ENCODE results near the gene ACTRT2. TPM values are rescaled to one million over a fixed set of nuclear protein-coding genes. Genes with fewer than 3 reads are reported as not detected.

Gene ACTRT2
- total and polyA plus RNA-seq, 2 donors (not counting 1 experiment from before 2014, with no cell fraction given): not detected

DNA sequence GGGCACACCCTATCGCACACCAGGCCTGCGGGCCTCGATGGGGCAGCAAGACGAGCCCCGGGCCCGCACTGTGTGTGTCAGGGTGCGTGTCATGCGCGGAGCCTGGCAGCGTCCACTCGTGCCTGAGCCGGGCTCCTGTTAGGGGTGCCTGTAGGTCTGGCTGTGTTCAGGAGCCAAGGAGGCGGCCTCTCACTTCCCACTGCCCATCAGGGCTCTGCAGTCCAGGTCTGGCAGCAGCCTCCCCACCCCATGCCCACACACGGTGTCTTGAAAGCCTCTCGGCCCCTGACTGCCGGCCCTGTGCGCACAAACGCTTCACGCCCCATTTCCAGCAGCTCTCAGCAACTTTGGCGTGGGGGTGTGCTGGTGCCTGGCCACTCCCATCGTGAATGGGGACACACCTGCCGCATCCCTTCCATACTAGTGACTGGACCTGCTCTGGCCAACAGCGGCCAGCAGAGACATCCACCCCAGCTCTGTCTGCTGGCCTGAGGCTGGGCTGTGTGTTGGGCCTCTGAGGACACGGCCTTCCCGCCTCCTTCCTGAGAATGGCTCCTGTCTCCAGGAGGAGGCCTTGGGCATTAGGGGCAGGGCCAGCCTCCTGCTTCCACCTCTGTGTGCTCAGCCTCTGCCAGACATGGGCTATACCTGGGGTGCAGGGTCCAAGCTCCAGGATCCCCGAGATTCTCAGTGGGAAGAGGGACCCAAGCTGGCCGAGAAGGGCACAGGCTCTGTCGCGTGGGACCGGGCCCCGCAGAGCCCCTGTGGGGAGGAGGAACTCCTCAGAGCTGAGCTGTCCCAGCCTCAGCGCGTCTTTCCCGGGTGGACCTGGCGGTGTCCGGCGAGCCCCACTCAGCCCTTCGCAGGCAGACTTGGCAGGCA lies 41.8 kb upstream of the ACTRT2 start:
- DNase-seq (no peak), ATAC-seq (ENCODE audit: low read depth) (no peak)
- H3K4me3 Mint-ChIP-seq: no peak overlapping the region
- H2AFZ ChIP-seq (ENCODE audit: insufficient read depth, low read depth, low read length, poor library complexity, severe bottlenecking): no peak overlapping the region
- 90% methylated on average over 28 of the region's 38 CpGs for WGBS (ENCODE audit: insufficient coverage)
- no peaks in the 10 kb centered on the region for H3K27me3 Mint-ChIP-seq
- ChIA-PET POLR2A (no interaction called here), CTCF (no interaction called here)
- no peaks in the 10 kb centered on the region for H3K36me3 ChIP-seq (replicated peaks in 1 of 2; ENCODE audit: control extremely low read depth in 1 of 2, control insufficient read depth in 1 of 2, extremely low read depth in 1 of 2, insufficient read depth in 2 of 2, low read length in 1 of 2)
- intact Hi-C loops (cut with micrococcal nuclease): no loop called here
- H3K27ac ChIP-seq (ENCODE audit: low read length in 2 of 2): no peak overlapping the region
- H3K4me3 ChIP-seq (ENCODE audit: control extremely low read depth in 1 of 5, extremely low read depth in 1 of 5, insufficient read depth in 1 of 5, low read depth in 2 of 5, low read length in 4 of 5): no peak overlapping the region
- no peaks in the 10 kb centered on the region for H3K4me1 ChIP-seq (ENCODE audit: control insufficient read depth in 2 of 2, insufficient read depth in 2 of 2, low read length in 2 of 2)
- H3K9ac ChIP-seq (ENCODE audit: low read length): no peak overlapping the region
- H3K4me1 Mint-ChIP-seq: no peaks in the 10 kb centered on the region
- no peak overlapping the region for H3K4me2 ChIP-seq (replicated peaks; ENCODE audit: low read depth, low read length, poor library complexity, severe bottlenecking)
- H3K27ac Mint-ChIP-seq: no peak overlapping the region
- H3K27me3 ChIP-seq (replicated peaks in 1 of 4; ENCODE audit: control extremely low read depth in 1 of 4, control insufficient read depth in 3 of 4, insufficient read depth in 4 of 4, low read length in 3 of 4): no peaks in the 10 kb centered on the region
- no peaks in the 10 kb centered on the region for H3K79me2 ChIP-seq (ENCODE audit: control insufficient read depth, insufficient read depth, low read length)
- no peaks in the 10 kb centered on the region for H3K9me3 Mint-ChIP-seq (ENCODE audit: insufficient read depth)
- H4K20me1 ChIP-seq (ENCODE audit: control insufficient read depth, insufficient read depth, low read length, poor library complexity, severe bottlenecking): no peaks in the 10 kb centered on the region
- H3K9me3 ChIP-seq (ENCODE audit: control extremely low read depth in 1 of 3, control insufficient read depth in 2 of 3, insufficient read depth in 1 of 3, low read length in 2 of 3): no peaks in the 10 kb centered on the region
- TF ChIP-seq, protein P1, sequence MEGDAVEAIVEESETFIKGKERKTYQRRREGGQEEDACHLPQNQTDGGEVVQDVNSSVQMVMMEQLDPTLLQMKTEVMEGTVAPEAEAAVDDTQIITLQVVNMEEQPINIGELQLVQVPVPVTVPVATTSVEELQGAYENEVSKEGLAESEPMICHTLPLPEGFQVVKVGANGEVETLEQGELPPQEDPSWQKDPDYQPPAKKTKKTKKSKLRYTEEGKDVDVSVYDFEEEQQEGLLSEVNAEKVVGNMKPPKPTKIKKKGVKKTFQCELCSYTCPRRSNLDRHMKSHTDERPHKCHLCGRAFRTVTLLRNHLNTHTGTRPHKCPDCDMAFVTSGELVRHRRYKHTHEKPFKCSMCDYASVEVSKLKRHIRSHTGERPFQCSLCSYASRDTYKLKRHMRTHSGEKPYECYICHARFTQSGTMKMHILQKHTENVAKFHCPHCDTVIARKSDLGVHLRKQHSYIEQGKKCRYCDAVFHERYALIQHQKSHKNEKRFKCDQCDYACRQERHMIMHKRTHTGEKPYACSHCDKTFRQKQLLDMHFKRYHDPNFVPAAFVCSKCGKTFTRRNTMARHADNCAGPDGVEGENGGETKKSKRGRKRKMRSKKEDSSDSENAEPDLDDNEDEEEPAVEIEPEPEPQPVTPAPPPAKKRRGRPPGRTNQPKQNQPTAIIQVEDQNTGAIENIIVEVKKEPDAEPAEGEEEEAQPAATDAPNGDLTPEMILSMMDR (IDR thresholded peaks at IDR 0.05): no peak
- TF ChIP-seq EZH2 (IDR thresholded peaks at IDR 0.05; ENCODE audit: borderline replicate concordance, insufficient read depth, low read depth, low read length, poor library complexity, severe bottlenecking): no peak

DNA sequence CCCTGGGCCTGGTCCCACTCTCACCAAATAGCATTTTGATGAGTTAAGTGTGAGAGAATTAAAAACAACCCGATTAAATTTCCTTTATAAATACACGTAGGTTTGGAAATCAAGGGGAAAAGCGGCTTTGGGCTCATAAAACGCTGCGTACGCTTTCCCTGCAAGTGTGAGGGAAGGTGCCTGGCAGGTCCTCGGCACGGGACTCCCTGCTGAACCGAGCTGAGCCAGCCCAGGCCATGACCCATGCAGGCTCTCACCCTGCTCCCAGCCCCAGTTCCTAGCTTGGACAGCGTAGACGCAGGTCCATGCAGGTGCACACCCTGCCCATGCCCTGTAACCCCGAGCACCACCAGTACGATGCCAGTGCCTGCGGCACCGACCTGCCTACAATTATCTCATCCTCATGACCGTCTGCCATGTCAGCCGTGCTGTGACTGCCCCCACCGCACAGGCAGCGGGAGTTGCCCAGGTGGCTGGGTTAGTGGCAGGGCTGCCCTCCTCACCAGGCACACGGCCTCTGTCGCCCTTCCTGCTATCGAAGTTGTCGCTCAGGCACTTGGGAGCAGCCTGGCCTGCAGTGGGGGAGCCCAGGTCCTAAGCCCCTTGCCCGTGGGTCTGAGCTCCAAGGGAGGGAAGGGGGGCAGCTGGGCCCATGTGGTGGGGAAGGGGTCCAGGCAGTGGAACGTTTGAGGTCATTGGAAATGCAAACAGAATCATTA lies 41.0 kb upstream of the ACTRT2 start:
- no peak overlapping the region for H3K4me3 Mint-ChIP-seq
- no peaks in the 10 kb centered on the region for H3K4me1 ChIP-seq (ENCODE audit: control insufficient read depth in 2 of 2, insufficient read depth in 2 of 2, low read length in 2 of 2)
- H3K27ac ChIP-seq (ENCODE audit: low read length in 2 of 2): no peak overlapping the region
- CTCF ChIA-PET: no interaction called here
- no peaks in the 10 kb centered on the region for H3K9me3 Mint-ChIP-seq (ENCODE audit: insufficient read depth)
- intact Hi-C loops (cut with micrococcal nuclease): no loop called here
- no peaks in the 10 kb centered on the region for H3K36me3 ChIP-seq (replicated peaks in 1 of 2; ENCODE audit: control extremely low read depth in 1 of 2, control insufficient read depth in 1 of 2, extremely low read depth in 1 of 2, insufficient read depth in 2 of 2, low read length in 1 of 2)
- no peaks in the 10 kb centered on the region for H3K27me3 Mint-ChIP-seq
- no peak overlapping the region for H3K27ac Mint-ChIP-seq
- no peaks in the 10 kb centered on the region for H3K27me3 ChIP-seq (replicated peaks in 1 of 4; ENCODE audit: control extremely low read depth in 1 of 4, control insufficient read depth in 3 of 4, insufficient read depth in 4 of 4, low read length in 3 of 4)
- H3K4me3 ChIP-seq (ENCODE audit: control extremely low read depth in 1 of 5, extremely low read depth in 1 of 5, insufficient read depth in 1 of 5, low read depth in 2 of 5, low read length in 4 of 5): no peak overlapping the region
- no peak overlapping the region for H3K4me2 ChIP-seq (replicated peaks; ENCODE audit: low read depth, low read length, poor library complexity, severe bottlenecking)
- DNase-seq: no peak
- H3K4me1 Mint-ChIP-seq: no peaks in the 10 kb centered on the region
- POLR2A ChIA-PET: no interaction called here
- H2AFZ ChIP-seq (ENCODE audit: insufficient read depth, low read depth, low read length, poor library complexity, severe bottlenecking): no peak overlapping the region
- no peak overlapping the region for H3K9ac ChIP-seq (ENCODE audit: low read length)
- no peak for ATAC-seq (ENCODE audit: low read depth)
- TF ChIP-seq, protein P1 (IDR thresholded peaks at IDR 0.05): no peak
- no peak for TF ChIP-seq EZH2 (IDR thresholded peaks at IDR 0.05; ENCODE audit: borderline replicate concordance, insufficient read depth, low read depth, low read length, poor library complexity, severe bottlenecking)
- WGBS (ENCODE audit: insufficient coverage): 83% methylated on average over 21 of the region's 25 CpGs
- no peaks in the 10 kb centered on the region for H3K9me3 ChIP-seq (ENCODE audit: control extremely low read depth in 1 of 3, control insufficient read depth in 2 of 3, insufficient read depth in 1 of 3, low read length in 2 of 3)
- no peaks in the 10 kb centered on the region for H4K20me1 ChIP-seq (ENCODE audit: control insufficient read depth, insufficient read depth, low read length, poor library complexity, severe bottlenecking)
- H3K79me2 ChIP-seq (ENCODE audit: control insufficient read depth, insufficient read depth, low read length): no peaks in the 10 kb centered on the region
